Measurements from ENCODE around the gene MCEE.

MCEE gene

GRCh38 chr2:71063216-71063615 is 66.8 kb downstream of the MCEE start:
- H3K36me3 ChIP-seq (ENCODE audit: control insufficient read depth, insufficient read depth, low read length) = no peaks in the 10 kb centered on the region
- DNase-seq (ENCODE audit: extremely low read depth, insufficient read length) = no peak
- TF ChIP-seq CTCF (IDR thresholded peaks at IDR 0.05; ENCODE audit: insufficient read depth, low read length, poor library complexity, severe bottlenecking) = no peak
- H3K4me3 ChIP-seq (replicated peaks; ENCODE audit: low read depth, low read length) = no peak overlapping the region
- H3K27me3 ChIP-seq (replicated peaks; ENCODE audit: control insufficient read depth, insufficient read depth, low read length) = no peaks in the 10 kb centered on the region

GRCh38 chr2:71060871-71061270 is 69.2 kb downstream of the MCEE start:
- no peak for TF ChIP-seq CTCF (IDR thresholded peaks at IDR 0.05; ENCODE audit: insufficient read depth, low read length, poor library complexity, severe bottlenecking)
- no peak overlapping the region for H3K4me3 ChIP-seq (replicated peaks; ENCODE audit: low read depth, low read length)

DNA sequence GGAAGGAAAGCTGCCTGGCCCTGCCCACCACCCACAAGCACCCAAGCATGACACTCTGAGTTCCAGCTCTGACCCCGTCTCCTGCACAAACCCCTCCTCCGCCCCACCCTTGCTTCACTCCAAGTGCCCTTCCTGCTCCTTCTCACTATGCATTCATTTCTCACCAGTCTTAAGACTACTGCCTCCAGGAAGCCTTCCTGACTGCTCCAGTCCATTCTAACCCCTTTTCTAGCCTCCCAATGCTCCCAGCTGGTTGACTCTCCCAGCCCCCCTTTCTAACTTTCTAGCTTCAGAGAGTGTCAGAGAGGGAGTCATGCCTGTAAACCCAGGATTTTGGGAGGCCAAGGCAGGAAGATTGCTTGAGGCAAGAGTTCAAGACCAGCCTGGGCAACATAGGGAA is 69.8 kb downstream of the MCEE start:
- no peaks in the 10 kb centered on the region for H3K27me3 ChIP-seq (replicated peaks; ENCODE audit: control insufficient read depth, insufficient read depth, low read length)
- no peak overlapping the region for H3K4me3 ChIP-seq (replicated peaks; ENCODE audit: low read depth, low read length)
- TF ChIP-seq CTCF (IDR thresholded peaks at IDR 0.05; ENCODE audit: insufficient read depth, low read length, poor library complexity, severe bottlenecking) = no peak
- no peak for DNase-seq (ENCODE audit: extremely low read depth, insufficient read length)
- no peaks in the 10 kb centered on the region for H3K36me3 ChIP-seq (ENCODE audit: control insufficient read depth, insufficient read depth, low read length)

More at GRCh38 chr2:71060871-71061270, 69.2 kb downstream of the MCEE start:
- Histone ChIP-seq H3K36me3 (ENCODE audit: control insufficient read depth, insufficient read depth, low read length) (no peaks in the 10 kb centered on the region), H3K27me3 (replicated peaks; ENCODE audit: control insufficient read depth, insufficient read depth, low read length) (no peaks in the 10 kb centered on the region)
- no peak for DNase-seq (ENCODE audit: extremely low read depth, insufficient read length)

Data from GM06990 (cell line).